Lower lobe of right lung (tissue), 2 donors: Measurements from ENCODE around the gene ZNF358. TPM values are rescaled to one million over a fixed set of nuclear protein-coding genes. Genes with fewer than 3 reads are reported as not detected.

Experiments used
- ATAC-seq, 2 donors: fragments of 200-7000 bp; cut with Tn5 transposase; one replicate each; pipeline ENCODE4 v1.9.1; 2020 to 2022; ENCODE audit warnings: mild to moderate bottlenecking in 2 of 2, moderate library complexity in 2 of 2
- DNase-seq: peaks from one replicate; pipeline ENCODE4 v3.0.0-alpha.2; 2020
- H3K27ac ChIP-seq: fragments of 200-600 bp; one replicate; pipeline ENCODE4 v1.8.0; 2022
- H3K27me3 ChIP-seq: fragments of 200-600 bp; one replicate; pipeline ENCODE4 v1.8.0; 2022; ENCODE audit warnings: low read depth
- H3K36me3 ChIP-seq: fragments of 200-600 bp; one replicate; pipeline ENCODE4 v1.8.0; 2022; ENCODE audit warnings: mild to moderate bottlenecking
- H3K4me1 ChIP-seq: fragments of 200-600 bp; one replicate; pipeline ENCODE4 v1.8.0; 2022
- H3K4me3 ChIP-seq: fragments of 200-600 bp; one replicate; pipeline ENCODE4 v1.8.0; 2022; ENCODE audit warnings: mild to moderate bottlenecking
- H3K9me3 ChIP-seq: fragments of 200-600 bp; one replicate; pipeline ENCODE4 v1.8.0; 2022
- CTCF ChIP-seq: fragments of 200-600 bp; IDR thresholded peaks from one replicate; pipeline ENCODE4 v1.8.0; 2022; ENCODE audit warnings: antibody characterized with exemption, mild to moderate bottlenecking
- intact Hi-C: fragments of 100-400 bp; cut with DNase I; formaldehyde crosslinking; loops from one replicate; pipeline ENCODE4 v1.11.0; 2022
- total RNA-seq: library from RNA; stranded (reverse); fragmentation: NEBNext Ultra II Directional; extraction: Animal tissue kit (Norgen Biotek cat#: 25700); gene quantifications from one replicate; pipeline ENCODE4 v1.2.1, GENCODE V29; 2021
- donor health status: DM: no; HTN: yes; CAD: no; lungs with severe emphysema.

Gene ZNF358
- total RNA-seq, 1 donor from 2014 or later: 54.9 TPM

DNA sequence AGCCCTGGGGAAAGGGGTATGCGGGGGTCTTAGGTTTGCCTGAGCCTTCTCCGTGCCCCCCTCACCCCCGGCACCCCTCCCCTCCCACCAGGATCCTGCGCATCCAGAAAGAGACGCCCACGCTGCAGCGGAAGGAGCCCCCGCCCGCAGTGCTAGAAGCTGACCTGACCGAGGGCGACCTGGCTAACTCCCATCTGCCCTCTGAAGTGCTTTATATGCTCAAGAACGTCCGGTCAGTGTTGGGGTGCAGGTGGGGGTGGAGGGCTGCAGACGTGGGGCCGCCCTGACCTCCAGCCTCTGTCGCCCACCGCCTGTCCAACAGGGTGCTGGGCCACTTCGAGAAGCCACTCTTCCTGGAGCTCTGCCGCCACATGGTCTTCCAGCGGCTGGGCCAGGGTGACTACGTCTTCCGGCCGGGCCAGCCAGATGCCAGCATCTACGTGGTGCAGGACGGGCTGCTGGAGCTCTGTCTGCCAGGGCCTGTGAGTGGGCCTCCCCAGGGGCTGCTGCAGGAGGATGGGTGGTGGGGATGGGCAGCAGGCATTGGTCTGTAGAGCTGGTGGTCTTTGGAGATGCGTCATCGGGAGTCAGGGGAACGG is 24.0 kb downstream of the ZNF358 start:
- H3K27me3 ChIP-seq: no peaks in the 10 kb centered on the region
- H3K4me1 ChIP-seq: peaks cover 14% of the 10 kb centered on the region
- H3K36me3 ChIP-seq: peaks cover 80% of the 10 kb centered on the region
- intact Hi-C loops: no loop called here
- TF ChIP-seq CTCF: no peak
- DNase-seq (no peak), ATAC-seq (no peak)
- no peak overlapping the region for H3K27ac ChIP-seq
- no peak overlapping the region for H3K4me3 ChIP-seq
- no peaks in the 10 kb centered on the region for H3K9me3 ChIP-seq

DNA sequence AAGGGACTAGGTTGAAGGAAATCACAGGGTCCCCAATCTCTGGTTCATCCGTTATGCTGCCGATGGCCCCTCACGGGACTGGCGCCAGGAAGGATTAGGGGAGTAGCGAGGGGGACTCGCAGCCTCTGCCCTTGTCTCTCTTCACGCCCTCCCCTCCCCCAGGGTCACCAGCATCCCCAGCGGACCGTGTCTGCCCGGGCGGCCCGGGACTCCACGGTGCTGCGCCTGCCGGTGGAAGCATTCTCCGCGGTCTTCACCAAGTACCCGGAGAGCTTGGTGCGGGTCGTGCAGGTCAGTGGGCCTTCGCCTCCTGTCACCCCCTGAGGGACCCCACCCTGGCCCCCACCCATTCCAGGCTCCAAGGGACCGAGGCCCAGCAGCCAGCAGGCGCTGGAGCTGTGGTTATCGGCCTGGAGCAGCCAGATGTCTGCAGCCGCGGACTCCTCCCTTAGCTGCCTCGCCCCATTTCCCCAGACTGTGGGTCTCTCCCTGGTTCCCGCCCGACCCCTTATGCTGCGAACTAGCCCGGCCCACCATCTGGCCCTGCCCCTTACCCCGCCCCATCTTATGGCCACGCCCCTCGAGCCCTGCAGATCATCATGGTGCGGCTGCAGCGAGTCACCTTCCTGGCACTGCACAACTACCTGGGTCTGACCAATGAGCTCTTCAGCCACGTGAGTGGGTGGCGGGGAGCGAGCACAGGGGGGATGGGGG is 25.0 kb downstream of the ZNF358 start:
- Histone ChIP-seq H3K36me3 (peaks cover 90% of the 10 kb centered on the region), H3K9me3 (no peaks in the 10 kb centered on the region), H3K4me3 (peak overlapping the region; percentile 3), H3K27ac (no peak overlapping the region), H3K4me1 (peaks cover 22% of the 10 kb centered on the region), H3K27me3 (no peaks in the 10 kb centered on the region)
- ATAC-seq (peak; percentile 13 to 51), DNase-seq (peak; percentile 61)
- intact Hi-C loops: no loop called here
- no peak for TF ChIP-seq CTCF

- no peak overlapping the region for H3K27ac ChIP-seq
- no peak for TF ChIP-seq CTCF
- peak overlapping the region; percentile 3 for H3K4me3 ChIP-seq
- peaks cover 95% of the 10 kb centered on the region for H3K36me3 ChIP-seq
- DNase-seq: peak; percentile 45
- no peak for ATAC-seq
- no peaks in the 10 kb centered on the region for H3K9me3 ChIP-seq
- no peaks in the 10 kb centered on the region for H3K27me3 ChIP-seq
- H3K4me1 ChIP-seq: peaks cover 16% of the 10 kb centered on the region
- intact Hi-C loops: no loop called here
Observed at GRCh38 chr19:7541475-7541824, 25.5 kb downstream of the ZNF358 start.

- no peak for TF ChIP-seq CTCF
- H3K36me3 ChIP-seq: peaks cover 94% of the 10 kb centered on the region
- ATAC-seq (no peak), DNase-seq (no peak)
- H3K9me3 ChIP-seq: no peaks in the 10 kb centered on the region
- intact Hi-C loops: no loop called here
- peak overlapping the region; percentile 3 for H3K4me3 ChIP-seq
- no peak overlapping the region for H3K27ac ChIP-seq
- peaks cover 12% of the 10 kb centered on the region for H3K4me1 ChIP-seq
- H3K27me3 ChIP-seq: no peaks in the 10 kb centered on the region
Observed at GRCh38 chr19:7541828-7542443, 26.0 kb downstream of the ZNF358 start.

DNA sequence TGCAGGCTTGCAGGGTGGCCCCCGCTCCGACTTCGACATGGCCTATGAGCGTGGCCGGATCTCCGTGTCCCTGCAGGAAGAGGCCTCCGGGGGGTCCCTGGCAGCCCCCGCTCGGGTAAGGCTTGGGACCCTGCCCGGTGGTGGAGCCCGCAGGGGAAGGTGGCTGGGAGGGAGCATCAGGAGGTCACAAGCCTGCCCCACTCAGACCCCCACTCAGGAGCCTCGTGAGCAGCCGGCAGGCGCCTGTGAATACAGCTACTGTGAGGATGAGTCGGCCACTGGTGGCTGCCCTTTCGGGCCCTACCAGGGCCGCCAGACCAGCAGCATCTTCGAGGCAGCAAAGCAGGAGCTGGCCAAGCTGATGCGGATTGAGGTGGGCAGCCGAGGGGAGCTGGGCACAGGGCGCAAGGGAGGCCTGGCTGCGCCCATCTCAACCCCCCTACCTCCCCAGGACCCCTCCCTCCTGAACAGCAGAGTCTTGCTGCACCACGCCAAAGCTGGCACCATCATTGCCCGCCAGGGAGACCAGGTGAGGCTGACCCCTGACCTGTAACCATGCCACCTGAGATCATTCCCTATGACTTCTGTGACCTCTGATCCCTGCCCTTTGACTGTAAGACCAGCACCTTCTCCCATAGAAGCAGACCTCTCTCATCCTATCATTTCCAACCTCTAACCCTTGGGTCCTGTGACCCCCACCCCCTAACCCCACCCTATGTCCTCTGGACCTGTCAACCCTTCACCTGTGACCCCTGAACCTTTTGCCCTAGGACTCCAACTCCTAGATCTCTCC is 26.8 kb downstream of the ZNF358 start:
- Histone ChIP-seq H3K4me3 (no peak overlapping the region), H3K27me3 (no peaks in the 10 kb centered on the region), H3K4me1 (peaks cover 9% of the 10 kb centered on the region), H3K9me3 (no peaks in the 10 kb centered on the region), H3K27ac (no peak overlapping the region), H3K36me3 (peaks cover 85% of the 10 kb centered on the region)
- no peak for TF ChIP-seq CTCF
- intact Hi-C loops: no loop called here
- DNase-seq (no peak), ATAC-seq (no peak)
